ENCODE data around the gene RAPGEF4.

DNA sequence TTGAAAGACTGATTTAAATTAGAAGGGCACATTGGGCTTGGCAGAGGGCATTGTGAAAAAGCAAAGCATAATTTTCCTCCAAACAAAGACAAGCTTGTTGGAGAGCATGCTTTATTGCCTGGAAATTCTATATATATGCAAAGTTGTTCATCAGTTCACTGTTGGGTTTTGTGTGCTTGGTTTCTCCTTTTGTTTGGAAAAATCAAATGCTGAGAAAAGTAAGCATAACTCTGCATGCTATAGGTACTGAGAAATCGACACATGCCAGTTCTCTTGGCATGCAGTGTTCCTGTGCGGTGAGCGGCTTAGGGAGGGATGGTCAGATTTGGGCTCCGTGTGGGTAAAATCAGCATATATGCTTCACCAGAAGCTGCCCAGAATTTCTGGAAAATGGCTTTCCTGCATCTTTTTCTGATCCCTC, 161.0 kb downstream of the RAPGEF4 start:
- TF ChIP-seq JUND (IDR thresholded peaks at IDR 0.05; ENCODE audit: borderline replicate concordance, low read depth, low read length) (no peak), JUND (tag; IDR thresholded peaks at IDR 0.05; ENCODE audit: borderline replicate concordance, low read depth, low read length) (no peak), ZNF212 (CRISPR knock-in tag; IDR thresholded peaks at IDR 0.05) (no peak), POLR2AphosphoS5 (IDR thresholded peaks at IDR 0.05; ENCODE audit: control insufficient read depth, insufficient read depth, low read depth, low read length) (no peak)

All from K562 (cell line).